RWPE2 (cell line): ENCODE data around the gene STAB1.

Experiments
- ATAC-seq: fragments of 200-7000 bp; cut with Tn5 transposase; 3 replicates; pipeline ENCODE4 v1.9.1; 2021; ENCODE audit warnings: low read depth
- DNase-seq: peaks from one replicate; pipeline ENCODE4 v3.0.0-alpha.2; 2020; ENCODE audit warnings: low spot score
- H3K27ac ChIP-seq: fragments of 450-650 bp; 2 replicates; pipeline ENCODE4 v1.5.1; 2017; ENCODE audit warnings: mild to moderate bottlenecking; ENCODE audit not compliant: poor library complexity, severe bottlenecking
- H3K27me3 ChIP-seq: fragments of 250-450 bp; sonication (Bioruptor Pico); 2 replicates; pipeline ENCODE4 v1.5.1; 2021; ENCODE audit warnings: mild to moderate bottlenecking, moderate library complexity; ENCODE audit not compliant: insufficient read depth, poor library complexity, severe bottlenecking
- H3K36me3 ChIP-seq: fragments of 250-450 bp; sonication (Bioruptor Pico); 2 replicates; pipeline ENCODE4 v1.5.1; 2020; ENCODE audit warnings: low read depth, mild to moderate bottlenecking, moderate library complexity
- H3K4me1 ChIP-seq: fragments of 250-450 bp; sonication (Bioruptor Pico); 2 replicates; pipeline ENCODE4 v1.5.1; 2021; ENCODE audit warnings: mild to moderate bottlenecking, moderate library complexity; ENCODE audit not compliant: insufficient read depth, poor library complexity, severe bottlenecking
- H3K4me3 ChIP-seq: fragments of 250-450 bp; sonication (Bioruptor Pico); 2 replicates; pipeline ENCODE4 v1.5.1; 2021; ENCODE audit warnings: mild to moderate bottlenecking, moderate library complexity; ENCODE audit not compliant: severe bottlenecking
- H3K9me3 ChIP-seq: fragments of 250-450 bp; sonication (Bioruptor Pico); 2 replicates; pipeline ENCODE4 v1.5.1; 2021; ENCODE audit warnings: mild to moderate bottlenecking, moderate library complexity; ENCODE audit not compliant: severe bottlenecking
- CTCF ChIP-seq: fragments of 450-650 bp; IDR thresholded peaks from one replicate; pipeline ENCODE4 v1.5.1; 2017; ENCODE audit warnings: mild to moderate bottlenecking, moderate library complexity; ENCODE audit not compliant: poor library complexity, severe bottlenecking

STAB1 gene

GRCh38 chr3:52572221-52572620 lies 77.1 kb downstream of the STAB1 start:
- Histone ChIP-seq H3K36me3 (peaks cover 22% of the 10 kb centered on the region), H3K4me3 (no peak overlapping the region), H3K4me1 (peaks cover 6% of the 10 kb centered on the region), H3K9me3 (no peaks in the 10 kb centered on the region), H3K27ac (no peak overlapping the region), H3K27me3 (no peaks in the 10 kb centered on the region)
- no peak for ATAC-seq
- DNase-seq, result no peak
- no peak for TF ChIP-seq CTCF
